ENCODE data around the gene MYCBPAP.

The MYCBPAP gene

GRCh38 chr17:50558941-50559614, 50.8 kb downstream of the MYCBPAP start:
- no peak for DNase-seq

- DNase-seq = no peak
These were observed 51.5 kb downstream of the MYCBPAP start for GRCh38 chr17:50559674-50560184.

- peak; percentile 31 for DNase-seq
These were observed 52.1 kb downstream of the MYCBPAP start, which contains the start of gene CACNA1G for GRCh38 chr17:50560185-50560824. CACNA1G (plus strand) TSS chr17:50560715; CDS start chr17:50561460, 745 bp downstream.

- DNase-seq = no peak
These were observed 52.9 kb downstream of the MYCBPAP start for GRCh38 chr17:50560931-50561745.

GRCh38 chr17:50561746-50562141, 53.5 kb downstream of the MYCBPAP start:
- no peak for DNase-seq

GRCh38 chr17:50562242-50563091, 54.2 kb downstream of the MYCBPAP start:
- DNase-seq = no peak

GRCh38 chr17:50563092-50563511, 54.9 kb downstream of the MYCBPAP start:
- DNase-seq = no peak

GRCh38 chr17:50564916-50565315, 56.7 kb downstream of the MYCBPAP start:
- DNase-seq = no peak

- DNase-seq = no peak
These were observed 57.4 kb downstream of the MYCBPAP start for GRCh38 chr17:50565402-50566350.

GRCh38 chr17:50566886-50567285, 58.6 kb downstream of the MYCBPAP start:
- no peak for DNase-seq

GRCh38 chr17:50568659-50569058, 60.4 kb downstream of the MYCBPAP start:
- DNase-seq = no peak

- no peak for DNase-seq
These were observed 61.4 kb downstream of the MYCBPAP start for GRCh38 chr17:50569592-50569991.

GRCh38 chr17:50570032-50570431, 61.8 kb downstream of the MYCBPAP start:
- no peak for DNase-seq

- DNase-seq = no peak
These were observed 62.3 kb downstream of the MYCBPAP start for GRCh38 chr17:50570528-50570927.

- DNase-seq = no peak
These were observed 63.4 kb downstream of the MYCBPAP start for GRCh38 chr17:50571681-50572080.

- DNase-seq = no peak
These were observed 64.3 kb downstream of the MYCBPAP start for GRCh38 chr17:50572541-50572940.

GRCh38 chr17:50573866-50574611, 65.8 kb downstream of the MYCBPAP start:
- DNase-seq = no peak

GRCh38 chr17:50575581-50576210, 67.5 kb downstream of the MYCBPAP start:
- no peak for DNase-seq

- no peak for DNase-seq
These were observed 68.6 kb downstream of the MYCBPAP start for GRCh38 chr17:50576864-50577263.

- DNase-seq = no peak
These were observed 69.3 kb downstream of the MYCBPAP start for GRCh38 chr17:50577451-50577954.
